ENCODE measurements around the gene TBX5.

TBX5 gene

GRCh38 chr12:114316076-114316475, 89.9 kb downstream of the TBX5 start:
- no peak for DNase-seq

GRCh38 chr12:114314974-114315720, 90.8 kb downstream of the TBX5 start:
- DNase-seq: no peak

- no peak for DNase-seq
Observed at GRCh38 chr12:114314403-114314802, 91.5 kb downstream of the TBX5 start.

GRCh38 chr12:114313910-114314309, 92.0 kb downstream of the TBX5 start:
- no peak for DNase-seq

GRCh38 chr12:114311974-114312373, 94.0 kb downstream of the TBX5 start:
- no peak for DNase-seq

- no peak for DNase-seq
Observed at GRCh38 chr12:114306646-114307045, 99.3 kb downstream of the TBX5 start.

- DNase-seq: no peak
Observed at GRCh38 chr12:114305446-114305845, 100.5 kb downstream of the TBX5 start.
